GM12875 (cell line): Measurements from ENCODE around the gene GAS7.

Experiments
- H3K4me3 ChIP-seq: one replicate; pipeline ENCODE4 v1.5.1; 2011; ENCODE audit warnings: low read depth, low read length, control low read depth
- TF ChIP-seq, protein P1 (sequence below): IDR thresholded peaks from 2 replicates; pipeline ENCODE4 v1.5.1; 2011; ENCODE audit warnings: low read depth, mild to moderate bottlenecking, control low read depth, inconsistent platforms, low read length, moderate library complexity, borderline replicate concordance; ENCODE audit not compliant: insufficient read depth

GAS7 gene

DNA sequence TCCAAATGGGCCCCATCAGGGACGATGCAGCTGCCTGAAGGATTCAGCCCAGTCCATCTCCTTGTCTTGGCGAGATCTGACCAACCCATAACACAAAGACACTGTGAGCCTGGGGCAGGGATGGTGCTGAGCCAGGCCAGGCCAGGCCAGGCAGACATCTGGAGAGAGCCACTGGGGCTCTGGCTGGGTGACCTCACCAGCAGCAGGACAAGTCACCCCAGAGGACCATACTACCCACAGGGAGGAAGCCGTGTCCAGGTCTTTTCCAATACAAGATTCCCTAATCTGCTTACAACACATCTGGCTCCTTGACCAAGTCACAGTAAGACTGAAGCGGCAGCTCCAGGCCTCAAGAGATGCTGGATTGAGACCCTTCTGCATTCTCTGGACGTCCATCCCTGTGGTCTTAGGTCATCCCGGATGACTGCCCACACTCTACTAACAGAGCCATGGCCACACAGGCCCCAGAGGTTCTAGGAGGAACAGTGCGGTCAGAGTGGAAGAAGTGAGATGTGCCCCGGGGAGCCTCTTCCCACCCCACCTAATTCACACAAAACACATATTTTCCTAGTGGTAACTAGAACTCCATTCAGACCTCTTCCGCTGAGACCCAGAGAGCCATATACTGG, 211.5 kb downstream of the GAS7 start:
- TF ChIP-seq, protein P1, sequence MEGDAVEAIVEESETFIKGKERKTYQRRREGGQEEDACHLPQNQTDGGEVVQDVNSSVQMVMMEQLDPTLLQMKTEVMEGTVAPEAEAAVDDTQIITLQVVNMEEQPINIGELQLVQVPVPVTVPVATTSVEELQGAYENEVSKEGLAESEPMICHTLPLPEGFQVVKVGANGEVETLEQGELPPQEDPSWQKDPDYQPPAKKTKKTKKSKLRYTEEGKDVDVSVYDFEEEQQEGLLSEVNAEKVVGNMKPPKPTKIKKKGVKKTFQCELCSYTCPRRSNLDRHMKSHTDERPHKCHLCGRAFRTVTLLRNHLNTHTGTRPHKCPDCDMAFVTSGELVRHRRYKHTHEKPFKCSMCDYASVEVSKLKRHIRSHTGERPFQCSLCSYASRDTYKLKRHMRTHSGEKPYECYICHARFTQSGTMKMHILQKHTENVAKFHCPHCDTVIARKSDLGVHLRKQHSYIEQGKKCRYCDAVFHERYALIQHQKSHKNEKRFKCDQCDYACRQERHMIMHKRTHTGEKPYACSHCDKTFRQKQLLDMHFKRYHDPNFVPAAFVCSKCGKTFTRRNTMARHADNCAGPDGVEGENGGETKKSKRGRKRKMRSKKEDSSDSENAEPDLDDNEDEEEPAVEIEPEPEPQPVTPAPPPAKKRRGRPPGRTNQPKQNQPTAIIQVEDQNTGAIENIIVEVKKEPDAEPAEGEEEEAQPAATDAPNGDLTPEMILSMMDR: no peak
- no peak overlapping the region for H3K4me3 ChIP-seq

DNA sequence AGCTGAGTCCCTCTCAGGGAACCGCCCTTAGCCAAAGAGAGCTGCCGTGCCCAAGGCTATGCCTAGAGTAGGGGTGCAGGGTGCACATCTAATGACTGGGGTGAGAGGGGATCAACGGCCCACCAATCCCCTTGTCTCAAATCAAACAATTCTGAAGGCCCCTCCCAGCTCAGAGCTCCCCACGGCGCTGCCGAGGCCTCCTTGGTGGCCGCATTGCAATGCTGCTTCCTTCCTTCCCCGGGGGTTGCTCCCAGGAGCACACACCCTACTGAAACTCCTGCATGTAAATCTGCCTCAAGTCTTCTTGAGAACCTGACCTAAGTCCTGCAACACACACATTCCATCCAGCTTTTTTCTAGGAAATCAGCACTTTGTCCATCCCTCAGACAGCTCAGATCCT, 212.8 kb downstream of the GAS7 start:
- TF ChIP-seq, protein P1: no peak
- no peak overlapping the region for H3K4me3 ChIP-seq

DNA sequence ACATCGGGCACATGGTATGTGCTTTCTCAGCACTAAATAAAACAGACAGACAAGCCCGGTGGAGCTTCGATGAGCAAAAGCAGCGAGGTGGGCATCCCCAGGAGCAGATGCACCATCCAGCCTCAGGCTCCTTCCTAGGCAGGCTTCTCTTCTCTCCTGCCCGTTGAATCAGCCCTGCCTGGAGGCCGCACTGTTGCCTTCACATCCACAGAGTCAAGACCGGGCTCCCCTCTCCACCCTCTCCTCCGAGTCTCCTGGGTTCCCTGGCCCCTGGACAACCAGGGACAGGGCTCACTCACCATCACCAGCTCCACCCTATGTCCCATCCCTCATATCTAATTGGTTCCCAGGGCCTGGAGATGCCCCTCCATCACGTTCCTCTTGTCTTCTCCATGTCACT, 213.6 kb downstream of the GAS7 start:
- no peak overlapping the region for H3K4me3 ChIP-seq
- TF ChIP-seq, protein P1: no peak

DNA sequence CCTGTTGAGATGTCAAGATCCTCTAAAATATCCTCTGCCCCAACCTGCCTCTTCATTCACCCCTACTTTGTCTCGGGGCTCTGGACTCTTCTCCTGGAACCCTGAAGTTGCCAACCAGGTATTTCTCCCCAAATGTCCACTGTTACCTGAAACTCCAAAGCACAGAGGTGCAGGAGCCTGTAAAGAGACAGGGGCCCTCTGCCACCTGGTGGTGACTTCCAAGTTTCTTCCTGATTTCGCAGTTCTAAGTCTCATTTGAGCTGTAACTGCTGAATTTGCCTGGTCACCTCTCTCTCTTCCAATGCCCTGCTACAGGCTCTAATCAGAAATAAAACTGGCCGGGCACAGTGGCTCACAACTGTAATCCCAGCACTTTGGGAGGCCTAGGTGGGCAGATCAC, 216.2 kb downstream of the GAS7 start:
- no peak overlapping the region for H3K4me3 ChIP-seq
- TF ChIP-seq, protein P1: peak; percentile 40; the same call in 1 of the 2 replicates

DNA sequence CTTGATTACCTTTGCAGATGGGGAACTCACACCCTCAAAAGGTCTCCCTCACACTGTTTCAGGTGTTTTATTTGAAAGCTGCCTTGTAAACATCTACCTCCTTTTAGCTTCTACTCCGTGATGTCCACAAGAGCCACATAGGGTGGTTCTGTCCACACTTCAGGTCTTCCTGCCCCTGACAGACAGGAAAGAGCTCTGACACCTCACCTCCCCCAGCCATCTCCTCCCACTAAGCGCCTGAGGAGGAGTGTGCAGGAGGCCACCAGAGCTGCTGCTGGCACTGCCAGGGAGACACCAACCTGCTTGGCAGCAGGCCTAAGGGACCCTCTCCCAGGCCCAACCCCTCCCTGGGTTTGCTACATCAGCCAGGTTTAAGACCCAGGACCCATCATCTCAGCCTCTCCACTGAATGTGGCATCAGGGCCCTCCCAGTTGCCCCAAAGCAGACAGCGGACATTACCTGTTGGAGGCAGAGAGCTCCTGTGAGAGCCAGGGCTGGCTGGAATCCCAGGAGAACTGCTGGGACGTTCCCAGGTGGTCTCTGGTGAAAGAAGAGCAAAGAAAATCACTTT, 217.0 kb downstream of the GAS7 start:
- TF ChIP-seq, protein P1: no peak
- no peak overlapping the region for H3K4me3 ChIP-seq

DNA sequence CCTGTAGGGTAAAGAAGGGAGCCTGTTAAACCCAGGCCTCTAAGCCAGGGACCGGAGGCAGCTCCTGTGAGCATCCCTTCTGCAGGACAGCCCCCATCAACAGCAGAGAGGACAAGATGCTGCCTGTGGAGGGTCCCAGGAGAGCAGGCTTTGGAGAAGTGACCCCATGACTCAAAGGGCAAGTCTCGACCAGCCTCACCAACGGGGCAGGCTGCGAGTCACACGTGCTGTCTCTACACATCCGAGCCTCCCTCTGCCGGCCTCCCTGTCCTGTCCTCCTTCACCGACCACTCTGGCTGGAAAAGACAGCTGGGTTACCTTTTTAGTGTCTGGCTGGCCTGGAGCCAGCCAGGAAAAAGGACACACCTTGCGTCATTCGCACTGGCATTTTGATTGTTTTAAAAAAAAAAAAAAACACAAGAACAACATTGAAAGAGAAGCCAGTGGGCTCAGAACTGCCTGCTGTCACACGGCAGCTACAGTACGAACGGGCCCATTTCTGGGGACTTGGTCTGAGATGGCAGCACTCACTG, 218.9 kb downstream of the GAS7 start:
- no peak overlapping the region for H3K4me3 ChIP-seq
- TF ChIP-seq, protein P1: no peak

DNA sequence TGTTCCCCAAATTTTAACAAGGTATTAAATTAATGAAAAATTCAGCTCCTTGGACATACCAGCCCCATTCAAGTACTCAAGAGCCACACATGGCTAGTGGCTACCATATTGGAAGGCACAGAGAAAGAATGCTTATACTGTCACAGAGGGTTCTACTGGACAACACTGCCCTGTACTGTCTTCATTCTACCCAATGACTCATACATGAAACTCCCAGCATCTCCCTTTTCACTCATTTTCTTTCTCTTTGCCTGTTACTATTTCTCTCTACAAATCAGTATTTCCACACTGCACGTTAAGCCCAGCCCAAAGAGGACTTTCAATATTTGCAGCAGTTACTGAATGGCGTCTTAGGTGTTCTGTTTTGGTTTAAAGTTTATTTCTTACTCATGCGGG, 221.2 kb downstream of the GAS7 start:
- H3K4me3 ChIP-seq: no peak overlapping the region

More for the DNA sequence above, 221.2 kb downstream of the GAS7 start:
- TF ChIP-seq, protein P1: no peak
